Activated T-cell treated with anti-CD3 and anti-CD28 coated beads for 4 hours (primary cell): ENCODE results near the gene KIF21B.

ENCODE experiments used
- DNase-seq: peaks from one replicate; pipeline ENCODE4 v3.0.0-alpha.2; 2020

The KIF21B gene

DNA sequence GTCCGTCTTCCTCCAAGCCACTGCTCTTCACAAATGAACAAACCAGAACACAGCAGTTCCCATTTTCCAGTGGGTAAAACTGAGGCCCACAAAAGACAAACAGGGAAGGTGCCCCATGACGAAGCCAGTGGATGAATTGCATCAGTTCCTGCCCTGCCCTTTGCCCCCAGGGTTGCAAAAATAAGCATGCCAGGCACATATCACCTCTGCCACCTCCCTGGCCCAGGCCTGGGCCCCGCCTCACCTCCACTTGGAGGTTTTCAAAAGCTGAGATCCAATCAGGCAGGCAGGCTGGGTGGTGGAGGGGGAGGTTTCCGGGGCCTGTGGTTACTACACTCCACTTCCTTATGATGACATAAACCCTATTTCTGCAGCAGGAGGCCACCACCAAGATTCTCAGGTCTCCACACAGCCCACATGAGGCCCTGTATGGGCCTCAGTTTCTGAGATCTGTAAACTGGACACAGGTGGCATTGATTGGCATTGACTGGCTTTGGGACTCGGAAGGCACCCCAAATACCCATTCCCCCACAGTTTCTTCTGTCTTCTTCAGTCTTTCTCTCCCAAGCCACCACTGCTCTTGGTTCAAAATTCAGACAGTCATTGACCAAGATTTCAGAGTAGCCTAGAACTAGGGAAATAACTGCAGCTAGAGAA lies 4.1 kb downstream of the KIF21B start:
- DNase-seq, result peak; percentile 82

DNA sequence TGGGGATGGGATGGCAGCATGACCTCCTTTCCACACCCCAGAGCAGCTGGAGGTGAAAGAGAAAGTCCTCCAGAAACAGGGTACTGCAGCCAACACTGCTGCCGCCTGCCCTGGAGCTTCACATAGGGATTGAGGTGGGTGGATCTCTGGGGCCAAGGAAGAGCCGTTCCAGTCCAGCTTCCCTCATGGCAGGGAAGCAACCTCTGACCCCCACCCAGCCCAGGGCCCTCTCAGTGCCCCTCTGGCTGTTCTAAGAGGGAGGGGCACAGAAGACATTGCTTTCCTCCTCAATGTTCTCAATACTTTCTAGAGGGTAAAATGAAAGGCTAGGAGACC lies 5.7 kb downstream of the KIF21B start:
- DNase-seq, result no peak

DNA sequence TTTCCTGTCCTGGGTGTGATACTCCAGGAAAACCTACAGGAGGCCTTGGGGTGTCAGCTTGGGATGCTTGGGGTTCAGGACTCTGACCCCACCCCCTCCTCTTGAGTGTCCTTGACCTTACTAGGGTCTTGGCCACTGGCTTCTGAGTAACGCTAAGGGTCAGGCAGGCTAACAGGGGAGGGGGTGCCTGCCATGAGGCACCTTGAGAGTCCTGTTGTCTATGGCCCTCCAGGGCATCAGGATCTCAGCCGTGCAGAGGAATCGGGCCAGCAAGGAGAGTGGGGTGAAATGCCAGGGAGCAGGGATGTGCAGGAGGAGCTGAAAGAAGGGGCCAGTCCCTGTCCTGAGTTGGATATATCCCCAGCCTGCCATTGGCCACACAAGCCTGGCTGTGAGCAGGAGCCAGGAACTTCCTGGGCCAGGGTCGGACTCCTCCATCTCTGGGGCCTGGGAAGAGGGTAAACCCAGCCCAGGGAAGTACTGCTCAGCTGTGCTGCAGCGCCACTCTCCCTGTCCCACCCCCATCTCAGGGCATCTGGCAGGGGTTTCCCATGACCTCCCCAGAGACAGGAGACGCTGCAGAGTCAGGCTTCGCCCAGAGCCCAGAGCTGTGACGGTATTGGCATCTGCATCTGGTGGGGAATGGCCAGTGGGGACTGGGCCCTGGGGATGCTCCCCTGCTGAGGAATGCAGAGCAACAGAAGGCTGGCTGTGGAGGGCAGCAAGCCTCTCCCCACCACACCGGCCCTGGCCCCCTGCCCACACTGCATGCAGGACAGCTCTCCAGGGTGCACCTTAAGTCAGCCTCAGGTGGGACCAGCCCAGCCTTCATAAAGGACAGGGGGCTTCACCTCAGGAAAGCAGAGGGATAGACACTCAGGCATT lies 6.3 kb downstream of the KIF21B start:
- no peak for DNase-seq

DNA sequence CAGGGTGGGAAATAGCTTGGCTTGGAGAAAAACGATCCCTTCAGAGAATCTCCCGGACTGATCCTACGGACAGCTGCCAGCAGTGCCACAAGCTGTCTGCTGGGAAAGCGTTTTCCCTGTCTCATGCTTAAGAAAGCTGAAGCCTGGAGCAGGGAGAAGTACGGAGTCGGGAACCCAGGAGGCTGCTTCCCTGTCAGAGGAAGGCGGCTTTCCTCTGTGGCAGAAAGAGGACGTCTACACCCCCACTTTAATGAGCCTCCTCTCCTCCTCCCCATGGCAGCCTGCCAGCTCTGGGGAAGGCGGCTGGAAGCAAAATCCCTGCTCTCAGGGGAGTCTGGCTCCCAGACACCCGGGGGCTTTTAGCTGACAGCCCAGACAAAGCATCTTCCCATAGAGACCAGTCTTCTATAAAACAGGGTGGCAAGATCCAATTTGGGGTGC lies 7.3 kb downstream of the KIF21B start:
- no peak for DNase-seq

- no peak for DNase-seq
Measured at GRCh38 chr1:201015551-201016091, 7.9 kb downstream of the KIF21B start.

GRCh38 chr1:201014816-201015200 lies 8.7 kb downstream of the KIF21B start:
- no peak for DNase-seq

- DNase-seq, result no peak
Measured at GRCh38 chr1:201013991-201014815, 9.3 kb downstream of the KIF21B start.

DNA sequence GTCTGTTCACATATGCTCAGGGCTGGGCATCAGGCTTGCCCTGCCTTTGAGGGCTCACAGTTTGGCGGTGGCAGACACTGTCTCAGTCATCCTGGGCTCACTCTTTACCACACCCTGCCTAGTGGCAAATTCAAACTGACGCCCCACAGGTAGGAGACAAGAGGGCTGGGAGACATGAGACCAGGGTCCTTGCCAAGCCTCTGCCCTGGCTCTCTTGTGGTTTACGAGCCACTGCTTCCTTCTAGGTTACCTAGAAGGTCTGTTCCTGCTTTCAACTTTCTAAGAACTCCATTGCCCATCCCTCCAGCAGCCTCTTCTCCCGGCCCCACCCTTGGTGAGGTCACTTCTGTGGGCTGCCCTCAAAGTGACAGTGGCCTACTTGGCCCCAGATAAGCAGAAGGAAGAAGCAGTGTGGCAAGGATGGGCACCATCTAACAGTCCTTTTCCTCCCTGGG lies 10.5 kb downstream of the KIF21B start:
- DNase-seq, result no peak

DNA sequence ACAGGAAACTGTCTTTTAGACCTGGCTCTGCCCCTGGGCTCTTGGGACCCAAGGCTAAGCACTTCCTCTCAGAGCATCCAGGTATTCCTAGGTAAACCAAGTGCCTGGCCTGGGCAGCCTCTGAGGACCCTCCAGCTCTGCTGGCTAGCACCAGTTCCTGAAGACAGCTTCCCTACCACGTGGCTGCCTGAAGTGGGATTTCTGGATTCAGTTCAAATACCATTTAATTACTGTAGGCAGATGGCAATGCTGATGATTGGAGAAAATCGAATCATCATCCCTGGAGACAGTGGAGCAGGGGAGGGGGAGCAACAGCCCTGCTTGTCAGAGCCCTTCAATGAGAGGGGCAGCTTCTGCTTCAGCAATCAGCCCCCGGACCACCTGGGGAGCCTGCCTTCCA lies 11.9 kb downstream of the KIF21B start:
- DNase-seq, result no peak

GRCh38 chr1:201009962-201010645 lies 13.4 kb downstream of the KIF21B start:
- DNase-seq, result no peak

- no peak for DNase-seq
Measured at GRCh38 chr1:201008666-201009360, 14.7 kb downstream of the KIF21B start.

- no peak for DNase-seq
Measured at GRCh38 chr1:201007481-201007880, 16.0 kb downstream of the KIF21B start.

DNA sequence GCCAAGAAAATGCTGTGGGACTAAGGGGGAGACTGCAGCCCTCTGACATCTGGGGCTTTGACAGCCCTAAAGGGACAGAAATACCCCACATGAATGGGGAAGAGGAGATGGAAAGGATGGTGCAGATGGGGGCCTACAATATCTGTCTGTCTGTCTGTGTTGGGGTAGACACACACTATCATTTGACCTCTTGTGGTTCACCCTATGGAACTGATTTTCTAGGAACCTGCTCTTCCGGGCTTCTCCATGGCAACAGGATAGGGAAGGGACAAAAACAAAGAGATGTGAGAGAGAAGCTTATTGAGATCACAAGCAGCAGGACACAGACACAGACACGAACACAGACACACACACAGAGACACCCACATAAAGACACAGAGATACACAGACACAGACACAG lies 17.1 kb downstream of the KIF21B start:
- no peak for DNase-seq

DNA sequence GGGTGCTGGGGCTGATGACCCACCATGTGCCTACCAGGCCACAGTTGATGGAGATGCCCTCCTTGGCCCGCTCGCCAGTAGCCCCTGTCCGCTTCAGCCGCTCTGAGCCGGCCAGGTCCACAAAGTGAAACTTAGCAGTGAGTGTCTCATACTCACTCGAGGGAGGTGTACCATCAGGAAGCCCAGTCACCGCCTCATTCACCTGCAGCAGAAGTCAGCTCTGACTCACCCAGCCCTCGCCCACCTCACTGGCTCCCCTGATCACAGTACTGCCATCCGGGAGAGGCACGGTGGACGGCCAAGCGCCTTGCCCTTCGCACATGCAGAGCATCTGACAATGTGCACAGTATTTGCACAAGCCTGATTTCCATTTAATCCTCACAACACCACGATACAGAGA lies 18.8 kb downstream of the KIF21B start:
- DNase-seq, result no peak

- DNase-seq, result no peak
Measured at GRCh38 chr1:201004154-201004553, 19.4 kb downstream of the KIF21B start.

- DNase-seq, result no peak
Measured at GRCh38 chr1:201002510-201002909, 21.0 kb downstream of the KIF21B start.

- no peak for DNase-seq
Measured at GRCh38 chr1:201001962-201002361, 21.6 kb downstream of the KIF21B start.

DNA sequence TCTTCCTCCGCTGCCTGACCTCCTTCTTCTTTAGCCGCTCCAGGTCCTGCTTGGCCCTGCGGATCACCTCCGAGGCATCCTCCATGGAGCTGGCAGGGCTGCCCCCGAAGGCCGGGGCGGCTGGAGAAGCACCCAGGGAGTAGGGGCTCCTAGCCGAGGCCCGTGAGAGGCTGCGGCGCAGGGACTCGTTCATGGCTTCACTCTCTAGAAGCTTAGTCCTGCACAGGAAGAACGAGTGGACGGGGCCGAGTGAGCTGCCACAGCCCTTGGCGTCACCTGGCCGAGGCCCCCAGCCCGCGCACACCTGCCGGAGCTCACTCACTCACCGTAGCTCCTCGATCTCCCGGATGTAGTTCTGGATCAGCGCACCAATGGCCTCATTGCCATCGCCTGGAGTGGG lies 23.1 kb downstream of the KIF21B start:
- no peak for DNase-seq

DNA sequence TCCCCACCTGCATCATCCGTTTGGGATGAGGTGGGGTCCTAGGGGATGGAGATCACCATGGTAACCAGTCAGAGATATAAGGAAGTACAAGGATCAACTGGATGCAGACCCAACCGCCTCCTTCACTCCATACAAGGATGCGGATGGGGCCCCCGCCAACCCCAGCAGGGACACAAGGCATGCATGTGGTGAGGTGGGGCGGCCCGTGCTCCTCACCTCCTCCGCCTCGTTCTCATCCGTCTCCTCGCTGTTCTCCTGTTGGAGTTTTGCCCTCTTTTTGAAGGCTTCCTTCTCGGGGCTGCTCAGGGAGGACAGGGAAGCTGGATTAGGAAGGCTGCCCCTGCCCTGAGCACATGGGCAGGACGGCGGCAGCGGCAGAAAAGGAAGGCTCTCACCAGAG lies 23.8 kb downstream of the KIF21B start:
- no peak for DNase-seq

- no peak for DNase-seq
Measured at GRCh38 chr1:200998323-200998722, 25.2 kb downstream of the KIF21B start.

- DNase-seq, result no peak
Measured at GRCh38 chr1:200992382-200993048, 31.0 kb downstream of the KIF21B start.
